Uterus (tissue), 2 donors: Measurements from ENCODE around the gene RAPGEF5.

Source experiments
- CTCF ChIP-seq, 4 experiments: fragments of 200-600 bp in 2 of 4; fragments of 450-650 bp in 2 of 4; sonication (generic) in 2 of 4; IDR thresholded peaks; one replicate each; pipeline ENCODE4 v1.5.1; 2016 to 2019; ENCODE audit warnings: antibody characterized with exemption in 4 of 4, mild to moderate bottlenecking in 2 of 4, moderate library complexity in 1 of 4
- POLR2A ChIP-seq, 2 donors: fragments of 450-650 bp; IDR thresholded peaks; one replicate each; pipeline ENCODE4 v1.6.1; 2016; ENCODE audit warnings: antibody characterized with exemption in 2 of 2, mild to moderate bottlenecking in 1 of 2, moderate library complexity in 1 of 2

DNA sequence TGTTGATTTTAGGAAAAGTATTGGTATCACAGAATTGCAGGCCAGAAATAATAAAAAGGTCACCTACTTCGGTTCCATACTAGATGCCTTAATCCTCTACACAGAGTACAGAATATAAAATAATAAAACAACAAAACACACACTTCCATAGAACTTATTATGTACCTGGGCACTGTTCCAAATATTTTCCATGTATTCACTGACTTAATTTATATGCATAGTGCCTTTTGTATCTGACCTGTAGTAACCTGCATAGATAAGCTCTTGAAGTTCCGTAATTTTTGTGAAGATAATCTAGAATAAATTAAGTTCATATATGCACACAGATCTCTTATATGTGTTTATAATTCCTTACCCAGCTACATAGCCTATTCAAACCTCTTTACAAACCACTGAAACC lies 78.3 kb downstream of the RAPGEF5 start:
- TF ChIP-seq CTCF (IDR thresholded peaks at IDR 0.05) (no peak), POLR2A (IDR thresholded peaks at IDR 0.05) (no peak)
